Naive thymus-derived CD8-positive, alpha-beta T cell (primary cell): ENCODE data around the gene CLEC2B. TPM values are rescaled to one million over a fixed set of nuclear protein-coding genes. Genes with fewer than 3 reads are reported as not detected.

Experiments used
- ATAC-seq, 2 donors: fragments of 150-1000 bp; cut with Tn5 transposase in 1 of 2; sonication (Bioruptor Pico), chemical (Tn5 transposase) in 1 of 2; 1 replicate in 1 of 2; 2 replicates in 1 of 2; pipeline ENCODE4 v1.10.0; 2021; ENCODE audit warnings: mild to moderate bottlenecking in 2 of 2, moderate library complexity in 2 of 2
- POLR2A ChIA-PET: fragments of 350-600 bp; sonication (Branson Sonifier 250); formaldehyde crosslinking; loops from one replicate; lab custom pipeline; 2021; ENCODE audit warnings: antibody characterized with exemption; lab: Charles Lee
- DNase-seq, 10 donors: peaks; one replicate each; pipeline versions ENCODE4 v3.0.0 to v3.0.0-alpha.2; 2020 to 2022
- H3K27ac Mint-ChIP-seq, 10 donors: one replicate each; pipeline ENCODE4 v1.8.0; 2020 to 2022; ENCODE audit warnings: mild to moderate bottlenecking in 10 of 10, mixed read lengths in 10 of 10, moderate library complexity in 4 of 10, inconsistent platforms in 1 of 10
- H3K27me3 Mint-ChIP-seq, 5 donors: one replicate each; pipeline ENCODE4 v1.8.0; 2021 to 2022; ENCODE audit warnings: mixed read lengths in 5 of 5
- H3K36me3 Mint-ChIP-seq, 3 donors: one replicate each; pipeline ENCODE4 v1.8.0; 2020 to 2022; ENCODE audit warnings: mixed read lengths in 3 of 3, mild to moderate bottlenecking in 2 of 3, inconsistent platforms in 1 of 3
- H3K4me1 Mint-ChIP-seq, 4 donors: one replicate each; pipeline ENCODE4 v1.8.0; 2021 to 2022; ENCODE audit warnings: mixed read lengths in 4 of 4
- H3K4me3 Mint-ChIP-seq, 10 donors: one replicate each; pipeline ENCODE4 v1.8.0; 2020 to 2022; ENCODE audit warnings: mild to moderate bottlenecking in 10 of 10, mixed read lengths in 10 of 10, moderate library complexity in 6 of 10, inconsistent platforms in 1 of 10
- H3K9me3 Mint-ChIP-seq, 9 donors: one replicate each; pipeline ENCODE4 v1.8.0; 2020 to 2022; ENCODE audit warnings: mixed read lengths in 9 of 9, mild to moderate bottlenecking in 3 of 9, inconsistent platforms in 1 of 9, moderate library complexity in 1 of 9
- polyA plus RNA-seq, 3 donors: library from polyadenylated mRNA; unstranded; fragments of 300-500 nt; fragmentation: Illumina TruSeq; gene quantifications; one replicate each; pipeline ENCODE4 v1.2.3, GENCODE V29; 2021
- total RNA-seq, 8 experiments: library from RNA in 2 of 8; stranded (reverse) in 2 of 8; gene quantifications; one replicate each; pipeline ENCODE4 v1.2.3 and lab custom pipeline; 2021 to 2026

Gene CLEC2B
- total and polyA plus RNA-seq, 5 experiments from 2014 or later: 36.8 to 95.6 (median 78.4) TPM

DNA sequence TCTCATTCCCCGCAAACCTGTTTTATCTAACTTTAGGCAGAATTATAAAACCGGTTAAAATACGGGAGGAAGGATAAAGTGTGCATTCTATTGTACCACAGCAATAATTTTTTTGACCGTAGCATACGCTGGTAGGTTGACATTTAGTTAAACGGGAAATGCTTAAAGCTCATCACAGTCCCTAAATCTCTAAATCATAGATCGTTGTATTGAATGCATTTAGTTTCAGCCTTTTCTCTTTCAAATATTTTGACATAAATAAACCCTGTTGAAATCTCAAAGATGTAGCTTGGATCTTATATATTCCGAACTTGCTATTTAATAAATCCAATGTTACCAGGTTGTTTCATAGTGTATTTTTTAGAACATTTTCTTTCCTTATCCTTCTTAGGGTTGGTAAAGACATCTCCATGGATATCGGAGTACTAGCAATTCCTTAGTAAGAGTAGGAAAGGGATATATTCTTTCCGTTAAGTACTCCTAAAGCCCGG lies 798 bp downstream of the CLEC2B start:
- Mint-ChIP-seq H3K4me1 (peaks cover 21 to 62% (median 36%) of the 10 kb centered on the region in 4 donors), H3K27me3 (no peaks in the 10 kb centered on the region), H3K9me3 (peaks cover 0 to 9% (median 8%) of the 10 kb centered on the region in 9 donors), H3K27ac (peak overlapping the region; percentile 91 to 100 (median 98)), H3K36me3 (peaks cover 5 to 10% (median 9%) of the 10 kb centered on the region in 3 donors), H3K4me3 (peak overlapping the region; percentile 89 to 96 (median 90))
- peak in 3 of 10 donors; percentile 28 to 37 (median 32) for DNase-seq
- ATAC-seq: peak; percentile 22 to 26
- POLR2A ChIA-PET: interaction anchor here (0.6 to 4.0 kb wide), 9 partner anchors 17 to 691 kb away, joined by 3 to 26 read pairs (median 4); no protein-coding TSS in a partner anchor

DNA sequence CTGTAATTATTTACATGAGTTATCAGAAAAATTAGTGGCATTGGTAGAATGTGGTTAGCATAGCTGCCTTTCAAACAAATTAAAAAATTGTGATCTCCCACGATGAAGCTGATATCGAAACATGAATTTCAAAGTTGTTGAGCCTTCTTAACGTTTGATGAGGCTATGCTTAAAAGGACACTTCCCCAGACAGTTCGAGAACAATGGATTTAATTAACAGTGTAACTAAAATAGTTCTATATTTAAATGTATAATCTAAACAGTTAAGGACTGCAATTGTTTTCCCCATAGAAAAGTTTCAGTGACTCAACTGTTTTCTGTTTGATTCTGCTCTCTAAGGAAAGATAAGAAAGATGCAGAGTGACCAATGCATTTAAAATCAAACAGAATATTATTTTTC lies 1.6 kb downstream of the CLEC2B start:
- H3K27ac Mint-ChIP-seq: peak overlapping the region; percentile 82 to 96 (median 91)
- peak overlapping the region; percentile 81 to 96 (median 90) for H3K4me3 Mint-ChIP-seq
- ATAC-seq: no peak
- H3K9me3 Mint-ChIP-seq: peaks cover 0 to 15% (median 10%) of the 10 kb centered on the region in 9 donors
- H3K27me3 Mint-ChIP-seq: no peaks in the 10 kb centered on the region
- DNase-seq: peak in 2 of 10 donors; percentile 19 to 22
- H3K4me1 Mint-ChIP-seq: peaks cover 21 to 65% (median 43%) of the 10 kb centered on the region in 4 donors
- POLR2A ChIA-PET: interaction anchor here (0.6 to 4.0 kb wide), 4 partner anchors 39 to 211 kb away, joined by 3 to 26 read pairs (median 10); partner anchors contain the start of gene CD69
- peaks cover 13 to 18% (median 14%) of the 10 kb centered on the region in 3 donors for H3K36me3 Mint-ChIP-seq

DNA sequence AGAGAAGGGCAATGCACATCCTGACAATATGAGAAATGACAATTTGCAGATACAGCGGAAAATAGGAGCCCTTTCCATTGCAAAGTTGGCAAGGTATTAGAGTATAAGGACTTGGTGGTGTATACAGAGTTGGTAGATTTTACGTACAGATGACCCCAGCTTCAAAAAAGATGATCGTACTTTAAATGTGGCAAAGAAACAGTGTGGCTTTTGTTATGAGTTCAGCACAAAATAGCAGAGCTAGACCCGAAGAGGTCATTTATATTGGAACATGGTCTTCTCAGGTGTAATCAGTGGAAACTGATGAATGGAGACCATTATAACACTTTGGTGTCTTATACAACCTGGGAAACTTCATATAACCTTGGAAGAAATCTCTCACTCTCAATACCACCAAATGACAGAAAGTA lies 2.3 kb downstream of the CLEC2B start:
- DNase-seq: peak in 2 of 10 donors; percentile 5 to 17
- peaks cover 15 to 19% (median 17%) of the 10 kb centered on the region in 3 donors for H3K36me3 Mint-ChIP-seq

DNA sequence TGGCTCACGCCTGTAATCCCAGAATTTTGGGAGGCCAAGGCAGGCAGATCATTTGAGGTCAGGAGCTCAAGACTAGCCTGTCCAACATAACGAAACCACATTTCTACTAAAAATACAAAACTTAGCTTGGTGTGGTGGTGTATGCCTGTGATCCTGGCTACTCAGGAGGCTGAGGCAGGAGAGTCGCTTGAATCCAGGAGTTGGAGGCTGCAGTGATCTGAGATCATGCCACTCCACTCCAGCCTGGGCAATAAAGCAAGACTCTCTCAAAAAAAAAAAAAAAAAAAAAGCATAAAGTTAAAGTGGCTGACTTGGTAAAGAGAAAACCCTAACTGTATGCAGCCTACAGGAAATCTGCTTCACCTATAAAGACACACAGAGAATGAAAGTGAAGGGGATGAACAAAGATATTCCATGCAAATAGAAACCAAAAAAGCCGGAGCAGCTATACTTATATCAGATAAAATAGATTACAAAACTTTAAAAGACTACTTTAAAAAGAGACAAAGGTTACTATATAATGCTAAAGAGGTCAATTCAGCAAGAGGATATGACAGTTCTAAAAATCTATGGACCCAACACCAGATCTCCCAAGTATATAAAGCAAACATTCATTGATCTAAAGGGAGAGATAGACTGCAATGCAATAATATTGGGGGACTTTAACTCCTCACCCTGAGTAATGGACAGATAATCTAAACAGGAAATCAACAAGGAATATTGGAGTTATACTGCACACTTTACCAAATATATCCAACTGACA lies 4.1 kb downstream of the CLEC2B start:
- Mint-ChIP-seq H3K9me3 (peaks cover 0 to 16% (median 12%) of the 10 kb centered on the region in 9 donors), H3K4me3 (peak overlapping the region; percentile 75 to 96 (median 90)), H3K27ac (peak overlapping the region; percentile 72 to 96 (median 87)), H3K27me3 (no peaks in the 10 kb centered on the region), H3K36me3 (peaks cover 17 to 25% (median 22%) of the 10 kb centered on the region in 3 donors), H3K4me1 (peaks cover 16 to 57% (median 42%) of the 10 kb centered on the region in 4 donors)
- peak; percentile 43 to 53 for ATAC-seq
- POLR2A ChIA-PET: interaction anchor here (0.7 to 1.3 kb wide), 4 partner anchors 41 to 670 kb away, joined by 3 to 6 read pairs (median 3); no protein-coding TSS in a partner anchor
- DNase-seq: peak in 3 of 10 donors; percentile 25 to 34 (median 34)

More for the DNA sequence above, 2.3 kb downstream of the CLEC2B start:
- H3K9me3 Mint-ChIP-seq: peaks cover 0 to 16% (median 12%) of the 10 kb centered on the region in 9 donors
- H3K27me3 Mint-ChIP-seq: no peaks in the 10 kb centered on the region
- POLR2A ChIA-PET: interaction anchor here (1.1 to 4.0 kb wide), 2 partner anchors 40 to 107 kb away, joined by 3 to 26 read pairs; partner anchors contain the start of gene CD69
- peak overlapping the region; percentile 82 to 96 (median 91) for H3K27ac Mint-ChIP-seq
- peak overlapping the region; percentile 81 to 96 (median 90) for H3K4me3 Mint-ChIP-seq
- ATAC-seq: no peak
- H3K4me1 Mint-ChIP-seq: peaks cover 21 to 62% (median 41%) of the 10 kb centered on the region in 4 donors

DNA sequence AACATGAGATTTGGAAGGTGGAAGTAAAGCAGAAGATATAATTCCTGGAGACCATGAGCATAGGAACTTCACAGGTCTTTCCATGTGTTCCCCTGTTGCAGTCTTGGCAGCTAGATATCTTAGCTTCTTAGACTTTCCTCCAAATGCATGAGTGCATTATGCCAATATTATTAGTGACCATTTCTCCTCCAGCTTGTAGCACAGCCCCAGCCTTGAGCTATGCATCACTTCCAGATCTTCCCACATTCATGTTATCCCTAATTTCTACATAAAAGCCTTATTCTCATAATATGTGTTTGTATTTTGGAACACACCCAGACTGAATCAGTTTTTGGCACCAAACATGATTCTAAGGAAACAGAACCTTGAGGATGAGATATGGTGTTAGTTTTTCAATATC lies 11.0 kb downstream of the CLEC2B start:
- Mint-ChIP-seq H3K9me3 (peaks cover 0 to 6% (median 1%) of the 10 kb centered on the region in 9 donors), H3K27me3 (no peaks in the 10 kb centered on the region), H3K4me3 (peak overlapping the region in 1 of 10 donors; percentile 28), H3K4me1 (peaks cover 28 to 79% (median 65%) of the 10 kb centered on the region in 4 donors), H3K36me3 (peaks cover 6 to 73% (median 46%) of the 10 kb centered on the region in 3 donors), H3K27ac (peak overlapping the region in 1 of 10 donors; percentile 2)
- no peak for DNase-seq
- POLR2A ChIA-PET: interaction anchor here (0.6 kb wide), 1 partner anchor 39 kb away, joined by 4 read pairs; no protein-coding TSS in a partner anchor
- no peak for ATAC-seq

DNA sequence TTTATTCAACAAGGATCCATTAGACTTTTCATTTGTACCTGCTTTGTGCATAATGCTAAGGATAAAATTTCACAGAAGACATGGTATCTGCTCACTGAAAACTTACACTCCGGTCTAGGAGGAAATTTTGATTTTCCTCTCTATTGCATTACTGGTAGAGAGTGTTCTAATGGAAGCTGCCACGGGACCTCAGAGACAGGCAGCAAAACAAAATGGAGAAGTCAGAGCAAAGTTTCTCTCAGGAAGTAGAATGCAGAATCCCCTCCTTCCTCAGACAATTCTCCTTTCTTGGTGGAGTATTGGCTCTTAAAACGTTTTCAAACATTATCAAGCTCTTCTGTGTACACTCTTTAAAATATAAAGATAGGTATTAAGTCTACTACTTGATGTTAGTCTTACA lies 12.3 kb downstream of the CLEC2B start:
- no peak overlapping the region for H3K4me3 Mint-ChIP-seq
- H3K4me1 Mint-ChIP-seq: peaks cover 29 to 77% (median 68%) of the 10 kb centered on the region in 4 donors
- peak overlapping the region in 1 of 10 donors; percentile 14 for H3K27ac Mint-ChIP-seq
- H3K27me3 Mint-ChIP-seq: no peaks in the 10 kb centered on the region
- ATAC-seq (no peak), DNase-seq (no peak)
- POLR2A ChIA-PET: no interaction called here
- H3K36me3 Mint-ChIP-seq: peaks cover 3 to 78% (median 49%) of the 10 kb centered on the region in 3 donors
- no peaks in the 10 kb centered on the region for H3K9me3 Mint-ChIP-seq

DNA sequence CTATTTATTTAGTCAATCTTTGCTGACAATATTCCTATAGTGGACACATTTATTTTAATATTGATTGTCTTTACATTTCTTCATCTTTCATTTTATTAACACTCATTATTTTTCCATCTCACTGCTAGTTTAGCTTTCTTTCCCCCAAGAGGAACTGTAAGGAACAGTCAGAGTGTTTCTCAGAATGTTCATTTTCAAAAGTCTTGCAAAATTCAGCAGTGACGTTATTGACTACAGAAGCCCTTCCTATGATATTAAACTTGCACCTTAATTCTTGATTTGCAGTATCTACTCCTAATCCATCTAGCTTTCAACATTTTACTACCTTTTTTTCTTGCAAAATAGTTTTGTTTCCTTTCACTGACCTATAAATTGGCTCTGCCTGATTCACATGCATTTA lies 13.0 kb downstream of the CLEC2B start:
- peaks cover 5 to 84% (median 52%) of the 10 kb centered on the region in 3 donors for H3K36me3 Mint-ChIP-seq
- POLR2A ChIA-PET: no interaction called here
- DNase-seq (no peak), ATAC-seq (no peak)
- peaks cover 29 to 76% (median 67%) of the 10 kb centered on the region in 4 donors for H3K4me1 Mint-ChIP-seq
- H3K27me3 Mint-ChIP-seq: no peaks in the 10 kb centered on the region
- peak overlapping the region in 5 of 10 donors; percentile 14 to 53 (median 41) for H3K27ac Mint-ChIP-seq
- H3K4me3 Mint-ChIP-seq: no peak overlapping the region
- H3K9me3 Mint-ChIP-seq: no peaks in the 10 kb centered on the region

DNA sequence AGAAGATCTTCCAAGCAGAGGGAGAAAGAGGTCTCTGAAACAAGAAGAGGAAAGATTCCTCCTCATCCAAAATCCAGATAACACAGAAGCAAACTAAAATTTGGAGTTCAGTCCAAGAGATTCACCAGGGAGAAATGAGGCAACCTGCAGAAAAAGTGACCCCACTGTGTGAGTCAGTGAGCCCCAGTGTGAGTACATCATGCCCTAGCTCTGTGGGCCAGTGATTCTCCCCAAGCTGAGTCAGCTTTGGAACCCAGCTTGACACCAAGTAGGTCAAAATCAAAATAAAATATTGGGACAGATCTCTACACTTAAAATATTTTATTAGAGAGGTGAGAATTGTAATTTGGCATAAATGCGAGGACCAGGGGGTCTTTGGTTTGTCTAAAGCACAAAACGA lies 17.2 kb downstream of the CLEC2B start:
- H3K4me3 Mint-ChIP-seq: peak overlapping the region in 1 of 10 donors; percentile 30
- peak overlapping the region in 7 of 10 donors; percentile 39 to 87 (median 56) for H3K27ac Mint-ChIP-seq
- no peaks in the 10 kb centered on the region for H3K27me3 Mint-ChIP-seq
- H3K36me3 Mint-ChIP-seq: peaks cover 16 to 66% (median 65%) of the 10 kb centered on the region in 3 donors
- H3K9me3 Mint-ChIP-seq: peaks cover under 1 to 23% (median 11%) of the 10 kb centered on the region in 9 donors
- ATAC-seq (no peak), DNase-seq (no peak)
- POLR2A ChIA-PET: interaction anchor here (0.7 kb wide), 1 partner anchor 17 kb away, joined by 3 read pairs; no protein-coding TSS in a partner anchor
- H3K4me1 Mint-ChIP-seq: peaks cover 18 to 49% (median 43%) of the 10 kb centered on the region in 4 donors

DNA sequence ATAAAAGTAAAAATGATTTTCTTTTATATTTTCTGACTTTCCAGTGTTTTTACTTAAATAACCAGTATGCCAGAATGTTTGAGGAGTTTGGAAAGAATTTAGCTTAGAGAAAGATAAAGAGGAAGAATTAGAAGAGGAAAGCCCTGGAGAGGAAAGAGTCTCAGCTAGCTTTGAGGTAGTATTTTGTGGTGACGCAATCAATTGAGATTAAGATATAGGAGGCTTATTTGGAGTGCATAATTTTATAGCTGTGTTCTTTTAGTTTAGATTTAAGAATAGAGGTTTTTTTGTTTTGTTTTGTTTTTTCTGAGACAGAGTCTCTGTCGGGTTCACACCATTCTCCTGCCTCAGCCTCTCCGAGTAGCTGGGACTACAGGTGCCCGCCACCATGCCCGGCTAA lies 18.1 kb downstream of the CLEC2B start:
- peaks cover 14 to 44% (median 37%) of the 10 kb centered on the region in 4 donors for H3K4me1 Mint-ChIP-seq
- peaks cover 25 to 69% (median 56%) of the 10 kb centered on the region in 3 donors for H3K36me3 Mint-ChIP-seq
- peaks cover 8 to 32% (median 20%) of the 10 kb centered on the region in 9 donors for H3K9me3 Mint-ChIP-seq
- POLR2A ChIA-PET: interaction anchor here (0.7 to 1.0 kb wide), 2 partner anchors 12 to 36 kb away, joined by 4 to 5 read pairs; no protein-coding TSS in a partner anchor
- no peaks in the 10 kb centered on the region for H3K27me3 Mint-ChIP-seq
- ATAC-seq: no peak
- no peak for DNase-seq
- H3K4me3 Mint-ChIP-seq: no peak overlapping the region
- peak overlapping the region in 4 of 10 donors; percentile 26 to 50 (median 41) for H3K27ac Mint-ChIP-seq

DNA sequence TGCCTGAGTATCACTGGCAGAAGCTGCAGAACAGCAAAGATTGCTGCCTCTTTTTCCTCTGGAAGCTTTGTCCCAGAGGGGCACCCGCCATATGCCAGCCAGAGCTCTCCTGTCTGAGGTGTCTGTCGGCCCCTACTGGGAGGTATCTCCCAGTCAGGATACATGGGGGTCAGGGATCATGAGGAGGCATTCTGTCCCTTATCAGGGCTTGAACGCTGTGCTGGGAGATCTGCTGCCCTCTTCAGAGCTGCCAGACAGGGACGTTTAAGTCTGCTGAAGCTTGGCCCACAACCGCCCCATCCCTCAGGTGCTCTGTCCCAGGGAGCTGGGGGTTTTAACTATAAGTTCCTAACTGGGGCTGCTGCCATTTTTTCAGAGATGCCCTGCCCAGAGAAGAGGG lies 20.3 kb downstream of the CLEC2B start:
- no peak overlapping the region for H3K4me3 Mint-ChIP-seq
- ATAC-seq (no peak), DNase-seq (no peak)
- POLR2A ChIA-PET: interaction anchor here (1.7 to 1.8 kb wide), 2 partner anchors 19 to 20 kb away, joined by 4 to 5 read pairs; partner anchors contain the start of gene CLEC2B
- H3K27ac Mint-ChIP-seq: peak overlapping the region in 1 of 10 donors; percentile 62
- no peaks in the 10 kb centered on the region for H3K27me3 Mint-ChIP-seq
- peaks cover 25 to 59% (median 37%) of the 10 kb centered on the region in 3 donors for H3K36me3 Mint-ChIP-seq
- H3K4me1 Mint-ChIP-seq: peaks cover 12 to 32% (median 20%) of the 10 kb centered on the region in 4 donors
- H3K9me3 Mint-ChIP-seq: peaks cover 8 to 43% (median 27%) of the 10 kb centered on the region in 9 donors

DNA sequence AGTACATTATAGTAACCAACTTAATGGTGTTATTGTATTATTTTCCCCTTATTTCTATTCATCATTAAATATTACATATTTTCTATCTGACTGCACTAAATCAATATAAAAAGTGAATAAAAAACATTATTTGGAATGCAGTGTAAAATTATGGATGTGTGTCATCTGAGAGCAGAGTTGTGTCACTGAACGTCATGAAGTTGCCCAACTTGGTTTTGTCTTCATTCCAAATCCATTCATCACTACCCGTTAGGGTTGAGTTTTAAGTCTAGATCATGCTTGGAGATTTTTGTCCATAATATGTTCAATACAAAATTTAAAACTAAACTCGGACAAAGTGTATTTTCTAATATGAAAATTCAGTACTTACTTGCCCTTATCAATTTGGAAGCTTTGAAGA lies 25.7 kb downstream of the CLEC2B start:
- Mint-ChIP-seq H3K4me3 (no peak overlapping the region), H3K27me3 (no peaks in the 10 kb centered on the region), H3K9me3 (peaks cover 8 to 35% (median 27%) of the 10 kb centered on the region in 9 donors)

DNA sequence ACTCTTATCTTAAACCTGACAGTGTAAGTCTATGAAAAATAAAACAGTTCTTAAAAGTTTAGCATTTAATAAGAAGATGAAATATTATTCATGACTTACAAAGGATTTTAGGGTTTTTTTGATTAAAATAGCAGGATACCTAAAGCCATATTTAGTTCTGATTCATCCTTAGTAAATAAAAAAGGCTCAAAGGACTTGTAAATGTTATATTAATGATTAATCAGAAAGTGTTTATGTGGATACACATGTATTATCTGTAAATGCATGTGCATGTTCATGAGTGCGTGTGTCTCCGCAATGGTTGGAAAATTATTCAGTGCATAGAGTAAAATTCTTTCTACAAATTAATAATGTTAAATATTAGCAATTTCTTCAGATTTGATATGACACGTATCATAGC lies 37.4 kb downstream of the CLEC2B start:
- POLR2A ChIA-PET: no interaction called here
- Mint-ChIP-seq H3K9me3 (no peaks in the 10 kb centered on the region), H3K36me3 (no peaks in the 10 kb centered on the region), H3K4me3 (peak overlapping the region in 1 of 10 donors; percentile 11), H3K27me3 (no peaks in the 10 kb centered on the region), H3K27ac (no peak overlapping the region), H3K4me1 (no peaks in the 10 kb centered on the region)
- ATAC-seq: no peak
- no peak for DNase-seq

More for the DNA sequence above, 25.7 kb downstream of the CLEC2B start:
- no peak for DNase-seq
- ATAC-seq: no peak
- Mint-ChIP-seq H3K36me3 (peaks cover 0 to 21% (median 14%) of the 10 kb centered on the region in 3 donors), H3K4me1 (peaks cover 0 to 7% (median 0%) of the 10 kb centered on the region in 4 donors), H3K27ac (no peak overlapping the region)
- POLR2A ChIA-PET: no interaction called here
